HG03460 (cell line): ENCODE data around the gene MRPL57.
"Not testable (repeated sequence)": the region's sequence is repeated elsewhere in the genome, so short reads cannot be mapped to it uniquely, and the experiment has no call there.

Source experiments
- ATAC-seq: cut with Tn5 transposase; IDR thresholded peaks from one replicate; pipeline ENCODE4 v1.9.1; 2021; ENCODE audit not compliant: unreplicated experiment

MRPL57 gene

DNA sequence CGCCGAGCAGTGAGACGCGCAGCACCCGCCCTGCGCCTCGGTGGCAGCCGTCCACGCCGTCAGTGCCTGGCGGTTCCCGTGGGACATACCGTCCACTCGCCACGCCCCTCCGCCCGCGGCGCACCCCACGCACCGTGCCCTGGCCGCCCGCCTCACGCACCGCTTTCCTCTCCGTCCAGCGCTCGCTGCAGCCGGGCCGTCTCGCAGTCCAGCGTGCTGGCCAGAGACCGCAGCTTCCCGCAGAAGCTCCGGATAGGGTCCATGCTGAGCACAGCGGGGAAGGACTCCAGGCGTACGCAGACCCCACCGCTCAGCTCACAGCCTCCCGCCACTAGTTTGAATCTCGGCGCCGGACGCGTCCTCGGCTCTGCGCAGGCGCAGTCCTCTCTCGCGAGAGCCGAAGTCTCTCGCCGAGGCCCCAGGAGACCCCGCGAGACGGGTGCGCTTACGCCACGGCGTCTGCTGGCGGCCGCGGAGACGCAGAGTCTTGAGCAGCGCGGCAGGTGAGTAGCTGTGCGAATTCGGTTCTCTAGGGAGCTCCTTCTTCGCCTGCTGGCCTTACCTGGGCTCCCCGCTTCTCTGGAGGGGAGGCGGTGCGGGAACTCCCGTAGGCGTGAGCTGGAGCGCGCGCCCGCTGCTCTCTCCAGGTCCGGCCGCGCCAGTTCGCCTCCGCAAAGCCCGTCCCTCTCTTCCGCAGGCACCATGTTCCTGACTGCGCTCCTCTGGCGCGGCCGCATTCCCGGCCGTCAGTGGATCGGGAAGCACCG lies at the start of gene MRPL57, which contains the start of gene SKA3:
TSS of gene MRPL57 (plus strand) at position 444 of the 767 bp plus-strand sequence. CDS start at position 703, 259 bp downstream.
TSS of gene SKA3 (minus strand) at position 338 of the 767 bp plus-strand sequence. CDS start at position 263, 75 bp downstream.
- ATAC-seq: peak; percentile 86

DNA sequence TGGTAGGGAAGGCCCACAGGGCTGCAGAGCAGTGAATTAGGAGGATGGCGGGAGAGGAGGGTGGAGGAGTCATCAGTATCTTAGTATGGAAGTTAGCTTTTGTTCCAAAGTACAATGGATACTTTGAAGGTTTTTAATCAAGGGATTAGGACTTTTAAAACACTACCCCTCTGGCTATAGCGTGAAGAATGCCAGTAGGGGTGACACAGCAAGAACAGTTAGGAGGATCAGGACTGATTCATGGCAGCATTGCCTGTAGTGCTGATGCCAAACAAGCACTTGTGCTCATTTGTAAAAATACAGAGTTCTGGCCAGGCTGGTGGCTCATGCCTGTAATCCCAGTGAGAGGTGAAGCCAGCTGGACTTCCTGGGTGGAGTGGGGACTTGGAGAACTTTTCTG lies 46.3 kb upstream of the MRPL57 start:
- ATAC-seq: no peak

DNA sequence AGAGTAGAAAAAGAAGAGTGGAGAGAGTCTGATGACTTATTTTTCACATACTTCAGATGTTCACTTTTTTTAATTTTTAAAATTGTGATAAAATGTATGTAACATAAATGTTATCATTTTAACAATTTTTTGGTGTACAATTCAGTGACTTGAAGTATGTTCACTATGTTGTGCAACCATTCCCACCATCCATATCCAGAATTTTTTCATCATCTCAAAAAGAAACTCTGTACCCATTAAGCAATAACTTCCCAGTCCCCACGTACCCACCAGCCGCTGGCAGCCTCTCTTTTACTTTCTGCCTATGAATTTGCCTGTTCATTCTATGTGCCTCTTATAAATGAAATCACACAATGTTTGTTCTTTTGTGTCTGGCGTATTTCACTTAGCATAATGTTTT lies 43.4 kb upstream of the MRPL57 start:
- ATAC-seq: no peak

DNA sequence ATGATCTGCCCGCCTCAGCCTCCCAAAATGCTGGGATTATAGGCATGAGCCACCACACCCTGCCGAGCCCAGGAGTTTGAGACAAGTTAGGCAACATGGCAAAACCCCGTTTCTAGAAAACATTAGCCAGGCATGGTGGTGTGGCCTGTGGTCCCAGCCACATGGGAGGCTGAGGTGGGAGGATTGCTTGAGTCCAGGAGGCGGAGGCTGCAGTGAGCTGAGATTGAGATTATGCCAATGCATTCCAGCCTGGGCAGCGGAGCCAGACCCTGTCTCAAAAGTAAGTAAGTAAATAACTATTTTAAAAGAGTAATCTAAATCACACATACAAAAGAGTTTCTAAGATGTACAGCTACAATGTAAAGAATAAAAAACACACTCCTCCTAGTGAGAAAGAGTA lies 42.0 kb upstream of the MRPL57 start:
- no peak for ATAC-seq

DNA sequence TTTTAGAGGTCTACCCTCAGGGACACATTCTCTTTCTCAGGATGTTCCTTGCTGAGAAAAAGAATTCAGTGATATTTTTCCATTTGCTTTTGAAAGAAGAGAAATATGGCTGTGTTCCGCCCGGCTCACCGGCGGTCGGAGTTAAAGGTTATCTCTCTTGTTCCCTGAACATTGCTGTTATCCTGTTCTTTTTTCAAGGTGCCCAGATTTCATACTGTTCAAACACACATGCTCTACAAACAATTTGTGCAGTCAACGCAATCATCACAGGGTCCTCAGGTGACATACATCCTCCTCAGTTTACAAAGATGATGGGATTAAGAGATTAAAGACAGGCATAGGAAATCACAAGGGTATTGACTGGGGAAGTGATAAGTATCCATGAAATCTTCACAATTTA lies 40.6 kb upstream of the MRPL57 start:
- not testable (repeated sequence) for ATAC-seq

DNA sequence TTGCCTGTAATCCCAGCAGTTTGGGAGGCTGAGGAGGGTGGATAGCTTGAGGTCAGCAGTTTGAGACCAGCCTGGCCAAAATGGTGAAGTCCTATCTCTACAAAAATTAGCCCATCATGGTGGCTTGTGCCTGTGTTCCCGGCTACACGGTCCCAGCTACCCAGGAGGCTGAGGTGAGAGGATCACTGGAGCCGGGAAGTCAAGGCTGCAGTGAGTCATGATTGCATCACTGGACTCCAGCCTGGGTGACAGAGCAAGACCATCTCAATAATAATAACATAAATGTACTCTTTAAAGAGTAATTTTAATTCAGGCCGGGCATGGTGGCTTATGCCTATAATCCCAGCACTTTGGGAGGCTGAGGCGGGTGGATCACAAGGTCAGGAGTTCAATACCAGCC lies 38.8 kb upstream of the MRPL57 start:
- no peak for ATAC-seq

DNA sequence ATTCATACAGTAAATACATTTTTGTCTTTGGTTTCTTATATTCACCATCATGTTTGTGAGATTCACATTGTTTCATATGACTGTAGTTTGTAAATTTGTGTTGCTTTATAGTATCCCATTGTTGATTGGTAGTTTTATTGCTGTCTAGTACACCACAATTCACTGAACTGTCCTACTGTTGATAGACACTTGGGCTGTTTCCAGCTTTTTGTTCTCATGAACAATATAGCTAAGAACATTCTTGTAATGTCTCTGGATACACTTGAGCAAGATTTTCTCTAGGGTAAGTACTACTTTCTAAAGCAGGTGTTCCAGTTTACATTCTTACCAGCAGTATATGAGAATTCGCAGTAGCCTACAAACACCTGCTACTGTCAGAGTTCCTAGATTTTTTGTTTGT lies 37.9 kb upstream of the MRPL57 start:
- no peak for ATAC-seq

DNA sequence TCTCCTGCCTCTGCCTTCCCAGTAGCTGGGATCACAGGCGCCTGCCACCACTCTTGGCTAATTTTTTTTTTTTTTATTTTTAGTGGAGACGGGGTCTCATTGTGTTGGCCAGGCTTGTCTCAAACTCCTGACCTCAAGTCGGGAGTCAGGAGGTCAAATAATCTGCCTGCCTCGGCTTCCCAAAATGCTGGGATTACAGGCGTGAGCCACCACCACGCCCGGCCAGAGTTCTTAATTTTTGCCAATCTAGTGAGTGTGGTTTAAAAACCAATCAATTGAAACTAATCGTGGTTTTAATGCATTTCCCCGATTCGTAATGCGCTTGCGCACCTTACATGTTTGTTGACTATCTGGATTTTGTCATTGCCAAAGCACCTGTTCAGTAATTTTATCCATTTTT lies 37.1 kb upstream of the MRPL57 start:
- ATAC-seq: no peak

DNA sequence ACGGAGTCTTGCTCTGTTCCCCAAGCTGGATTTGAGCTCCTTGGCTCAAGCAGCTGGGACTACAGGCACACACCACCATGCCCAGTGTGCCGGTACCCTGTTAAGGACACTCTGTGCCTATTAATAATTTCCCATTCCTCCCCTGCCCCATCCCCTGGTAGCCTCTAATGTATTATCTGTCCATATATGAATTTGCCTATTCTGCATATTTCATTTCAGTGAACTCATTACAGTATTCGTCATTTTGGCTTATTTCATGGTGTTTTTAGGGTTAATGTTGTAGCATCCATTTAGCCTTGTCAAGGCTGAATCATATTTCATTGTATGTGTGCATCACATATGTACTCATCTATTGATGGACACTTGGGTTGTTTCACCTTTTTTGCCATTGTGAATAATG lies 33.7 kb upstream of the MRPL57 start:
- ATAC-seq: no peak

DNA sequence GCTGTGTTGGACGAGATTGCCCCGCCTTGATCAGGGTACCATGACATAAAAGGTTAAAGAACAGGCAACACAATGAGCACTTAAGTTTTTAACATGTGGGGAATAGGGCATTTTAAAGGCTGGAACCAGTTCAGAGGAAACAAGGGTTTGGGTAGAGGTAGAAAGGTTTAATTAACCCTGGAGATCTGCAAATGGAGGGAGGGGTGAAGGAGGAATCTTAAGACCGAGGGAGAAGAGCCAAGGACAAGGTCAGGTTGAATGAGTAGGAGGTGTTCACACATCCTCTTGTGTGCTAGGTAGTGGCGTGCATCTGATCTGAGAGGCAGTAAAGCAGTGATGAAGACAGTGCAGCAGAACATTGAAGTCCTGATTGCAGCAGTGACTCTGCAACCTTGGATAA lies 28.6 kb upstream of the MRPL57 start:
- ATAC-seq: no peak

DNA sequence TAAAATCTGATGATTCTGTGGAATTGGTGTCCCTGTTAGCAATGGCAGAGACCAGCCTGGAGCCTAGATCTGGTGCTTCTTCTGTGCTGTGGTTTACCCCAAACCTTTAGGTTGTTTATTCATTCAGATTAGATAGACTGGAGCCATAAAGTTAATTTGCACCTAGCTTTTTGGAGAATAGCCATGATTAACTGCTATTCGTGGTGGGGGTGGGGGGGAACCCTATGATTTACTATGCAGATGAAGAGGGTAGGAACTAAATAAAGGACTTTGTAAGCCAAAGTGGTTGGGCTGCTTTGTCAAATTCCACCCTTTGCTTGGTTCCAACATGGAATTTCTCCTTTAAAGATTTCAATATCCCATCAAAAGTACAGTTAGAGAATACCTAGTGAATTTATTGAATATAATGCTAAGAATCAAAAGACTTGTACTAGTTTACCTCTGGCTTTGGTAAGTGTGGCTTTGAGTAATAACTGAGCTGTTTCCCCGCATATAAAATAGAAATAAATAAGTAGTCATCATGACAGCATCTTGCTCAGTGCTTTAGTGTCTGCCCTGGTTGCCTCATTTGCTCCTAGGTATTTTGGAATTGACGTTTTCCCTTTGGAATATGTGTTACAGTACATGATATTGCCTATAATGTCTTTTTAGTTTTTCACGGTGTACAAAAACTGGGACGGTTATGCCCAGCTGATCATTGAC lies 27.8 kb upstream of the MRPL57 start:
- ATAC-seq: no peak

DNA sequence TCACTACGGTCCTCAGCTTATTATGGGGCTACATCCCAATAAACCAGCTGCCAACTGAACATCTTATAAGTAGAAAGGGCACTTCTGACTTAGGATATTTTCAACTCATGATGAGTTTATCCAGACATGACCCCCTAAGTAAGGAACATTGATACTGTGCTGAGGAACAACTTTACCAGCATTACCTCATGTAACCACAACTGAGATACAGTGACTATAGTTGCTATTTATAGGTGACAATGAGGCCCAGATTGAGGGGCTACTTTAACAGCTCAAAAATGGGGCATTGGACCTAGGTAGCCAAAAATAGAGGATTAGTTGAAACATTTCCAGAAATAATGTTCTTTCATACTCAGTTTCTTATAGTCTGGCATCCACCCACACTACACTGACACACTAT lies 26.9 kb upstream of the MRPL57 start:
- no peak for ATAC-seq

DNA sequence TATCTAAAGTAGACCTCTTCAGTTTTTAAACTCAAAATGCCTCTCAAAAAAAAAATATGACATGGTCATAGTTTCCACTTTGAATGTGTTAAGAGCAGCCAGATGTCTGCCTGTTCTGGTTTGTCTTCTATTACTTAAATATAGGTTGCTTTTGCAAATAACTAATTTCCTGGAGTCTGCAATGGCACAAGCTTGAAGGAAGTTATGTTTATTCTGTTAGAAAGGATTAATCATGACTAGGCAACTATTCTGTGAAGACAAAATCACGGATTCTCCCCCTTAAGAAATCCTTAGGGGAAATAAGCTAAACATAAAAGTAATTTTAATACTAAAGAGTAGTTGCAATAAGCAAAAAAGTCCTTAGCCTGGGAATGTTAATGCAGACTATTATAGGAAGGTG lies 26.4 kb upstream of the MRPL57 start:
- ATAC-seq: no peak

DNA sequence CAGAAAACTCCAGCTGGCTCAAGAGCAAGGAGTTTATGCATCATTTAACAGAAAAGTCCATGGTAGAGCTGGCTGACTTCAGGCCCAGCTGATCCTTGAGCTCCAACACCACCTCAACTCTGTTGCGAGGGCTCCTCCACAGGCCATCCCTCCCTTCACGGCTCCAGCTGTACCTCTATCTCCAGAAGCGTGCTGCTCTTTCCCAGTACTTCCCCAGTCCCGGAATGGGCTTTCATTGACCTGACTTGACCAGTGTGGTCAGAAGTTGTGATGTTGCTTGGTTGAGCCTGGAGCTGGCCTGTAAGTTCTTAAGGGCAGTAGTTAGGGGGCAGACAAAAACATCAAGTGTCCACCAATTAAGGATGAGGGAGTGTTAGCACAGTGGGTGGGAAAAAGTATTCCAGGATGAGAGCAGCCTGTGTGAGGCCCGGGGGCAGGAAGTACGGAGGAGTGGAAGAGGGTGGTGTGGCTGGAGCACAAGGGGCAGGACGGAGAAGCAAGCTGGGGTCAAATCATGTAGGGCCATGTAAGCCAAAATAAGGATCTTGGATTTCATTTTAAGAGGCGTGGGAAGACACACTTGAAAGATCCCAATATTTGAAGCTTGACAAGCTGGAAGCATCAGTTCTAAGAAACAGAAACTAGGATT lies 24.1 kb upstream of the MRPL57 start:
- ATAC-seq: no peak

DNA sequence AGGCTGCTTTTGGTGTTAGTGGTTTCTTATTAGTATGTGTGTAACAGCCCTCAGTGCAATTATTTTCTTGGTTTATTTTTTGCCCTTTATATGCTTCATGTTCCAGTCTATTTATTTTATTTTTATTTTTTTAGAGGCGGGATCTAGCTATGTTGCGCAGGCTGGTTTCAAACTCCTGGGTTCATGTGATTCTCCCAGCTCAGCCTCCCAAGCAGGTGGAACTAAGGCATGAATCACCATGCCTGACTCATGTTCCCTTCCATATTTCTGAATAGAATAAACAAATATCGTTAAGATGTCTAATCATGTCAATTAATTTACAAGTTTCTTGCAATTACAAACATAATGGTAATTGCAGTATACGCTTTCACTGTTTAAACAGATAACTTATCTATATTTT lies 11.8 kb upstream of the MRPL57 start:
- no peak for ATAC-seq

DNA sequence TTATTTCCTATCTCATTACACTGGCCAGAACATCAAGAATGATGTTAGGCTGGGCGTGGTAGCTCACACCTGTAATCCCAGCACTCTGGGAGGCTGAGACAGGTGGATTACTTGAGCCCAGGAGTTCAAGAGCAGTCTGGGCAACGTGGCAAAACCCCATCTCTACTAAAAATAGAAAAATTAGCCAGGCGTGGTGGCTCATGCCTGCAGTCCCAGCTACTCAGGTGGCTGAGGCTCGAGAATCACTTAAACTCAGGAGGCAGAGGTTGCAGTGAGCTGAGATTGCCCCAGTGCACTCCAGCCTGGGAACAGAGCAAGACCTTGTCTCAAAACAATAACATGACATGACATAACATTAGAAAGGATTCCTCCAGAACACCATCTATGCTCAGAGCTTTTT lies 10.9 kb upstream of the MRPL57 start:
- ATAC-seq: not testable (repeated sequence)

DNA sequence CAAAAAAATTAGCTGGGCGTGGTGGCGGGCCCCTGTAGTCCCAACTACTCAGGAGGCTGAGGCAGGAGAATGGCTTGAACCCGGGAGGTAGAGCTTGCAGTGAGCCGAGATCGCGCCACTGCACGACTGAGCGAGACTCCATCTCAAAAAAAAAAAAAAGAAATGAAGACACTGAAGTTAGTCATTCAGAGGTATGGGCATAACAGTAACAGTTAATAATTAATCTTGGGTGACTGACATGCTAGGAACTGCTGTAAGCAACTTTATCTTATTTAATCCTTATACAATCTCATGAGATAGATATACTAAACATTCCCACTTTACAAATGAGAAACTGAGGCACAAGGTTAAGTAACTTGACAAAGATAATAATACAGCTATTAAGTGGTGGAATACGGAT lies 5.0 kb upstream of the MRPL57 start:
- ATAC-seq: no peak

DNA sequence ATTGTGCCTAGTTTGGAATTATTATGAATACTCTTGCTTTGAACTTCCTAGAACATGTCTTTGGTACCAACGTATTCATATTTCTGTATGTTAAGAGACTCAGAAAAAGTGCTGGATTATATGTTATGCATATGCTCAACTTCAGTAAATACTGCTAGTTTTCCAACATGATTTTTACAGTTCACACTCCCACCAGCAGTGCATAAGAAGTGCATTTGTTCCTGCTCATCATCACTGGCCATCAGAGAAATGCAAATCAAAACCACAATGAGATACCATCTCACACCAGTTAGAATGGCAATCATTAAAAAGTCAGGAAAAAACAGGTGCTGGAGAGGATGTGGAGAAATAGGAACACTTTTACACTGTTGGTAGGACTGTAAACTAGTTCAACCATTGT lies 2.7 kb upstream of the MRPL57 start:
- not testable (repeated sequence) for ATAC-seq

DNA sequence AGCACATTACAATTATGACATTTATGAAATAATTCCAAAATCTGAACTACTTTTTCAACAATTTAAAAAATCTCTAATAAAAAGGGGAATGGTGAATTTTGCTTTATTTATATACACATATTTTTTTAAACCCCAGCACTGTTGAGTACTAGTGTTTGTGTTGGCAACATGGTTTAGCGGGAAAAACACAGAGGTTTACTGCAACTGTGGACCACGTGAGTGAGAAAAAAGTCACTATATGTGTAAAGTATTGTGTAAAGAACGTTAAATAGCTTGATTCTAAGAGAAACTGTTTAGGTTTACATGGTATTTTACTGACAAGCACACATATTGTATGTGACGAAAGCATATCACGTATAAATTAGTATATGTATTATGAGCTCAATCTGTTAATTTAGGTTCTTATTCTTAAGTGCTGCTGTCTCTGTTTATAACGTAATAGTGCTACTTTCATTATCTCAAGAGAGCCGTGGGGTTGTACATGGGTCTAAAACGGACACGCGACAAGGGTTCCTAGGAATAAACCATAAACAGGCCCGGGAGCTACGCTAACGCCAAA lies 723 bp upstream of the MRPL57 start:
- ATAC-seq: no peak

DNA sequence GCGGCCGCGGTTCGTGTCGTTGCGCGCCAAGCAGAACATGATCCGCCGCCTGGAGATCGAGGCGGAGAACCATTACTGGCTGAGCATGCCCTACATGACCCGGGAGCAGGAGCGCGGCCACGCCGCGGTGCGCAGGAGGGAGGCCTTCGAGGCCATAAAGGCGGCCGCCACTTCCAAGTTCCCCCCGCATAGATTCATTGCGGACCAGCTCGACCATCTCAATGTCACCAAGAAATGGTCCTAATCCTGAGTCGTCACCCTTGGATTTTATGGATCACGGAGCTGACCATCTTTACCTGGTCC lies 475 bp downstream of the MRPL57 start:
- peak; percentile 29 for ATAC-seq

DNA sequence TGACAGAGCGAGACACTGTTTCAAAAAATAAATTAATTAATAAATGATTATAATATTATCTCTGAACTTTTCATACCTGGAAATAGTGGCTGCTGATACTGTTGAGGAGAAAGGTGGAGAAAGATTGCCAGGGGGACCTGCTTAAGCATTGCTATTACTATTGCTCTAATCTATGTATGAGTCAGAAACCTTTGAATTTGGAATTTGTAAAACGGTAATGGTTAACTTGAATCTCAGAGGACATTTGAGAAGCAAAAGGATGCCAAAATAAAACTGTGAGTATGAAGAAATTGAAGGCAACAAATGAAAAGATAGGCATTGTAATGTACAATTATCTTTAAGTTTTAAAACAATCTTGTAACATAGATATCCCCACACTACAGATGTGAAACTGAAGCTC lies 5.2 kb downstream of the MRPL57 start:
- ATAC-seq: no peak

DNA sequence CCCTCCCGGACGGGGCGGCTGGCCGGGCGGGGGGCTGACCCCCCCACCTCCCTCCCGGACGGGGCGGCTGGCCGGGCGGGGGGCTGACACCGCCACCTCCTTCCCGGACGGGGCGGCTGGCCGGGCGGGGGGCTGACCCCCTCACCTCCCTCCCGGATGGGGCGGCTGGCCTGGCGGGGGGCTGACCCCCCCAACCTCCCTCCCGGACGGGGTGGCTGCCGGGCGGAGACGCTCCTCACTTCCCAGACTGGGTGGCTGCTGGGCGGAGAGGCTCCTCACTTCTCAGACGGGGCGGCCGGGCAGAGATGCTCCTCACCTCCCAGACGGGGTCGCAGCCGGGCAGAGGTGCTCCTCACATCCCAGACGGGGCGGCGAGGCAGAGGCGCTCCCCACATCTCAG lies 10.0 kb downstream of the MRPL57 start:
- not testable (repeated sequence) for ATAC-seq
